T-helper 1 cell (primary cell): ENCODE data around the gene CRAT.

Experiments
- DNase-seq, 5 donors: peaks; one replicate each; pipeline ENCODE4 v3.0.0-alpha.2; 2012 to 2020

The CRAT gene

DNA sequence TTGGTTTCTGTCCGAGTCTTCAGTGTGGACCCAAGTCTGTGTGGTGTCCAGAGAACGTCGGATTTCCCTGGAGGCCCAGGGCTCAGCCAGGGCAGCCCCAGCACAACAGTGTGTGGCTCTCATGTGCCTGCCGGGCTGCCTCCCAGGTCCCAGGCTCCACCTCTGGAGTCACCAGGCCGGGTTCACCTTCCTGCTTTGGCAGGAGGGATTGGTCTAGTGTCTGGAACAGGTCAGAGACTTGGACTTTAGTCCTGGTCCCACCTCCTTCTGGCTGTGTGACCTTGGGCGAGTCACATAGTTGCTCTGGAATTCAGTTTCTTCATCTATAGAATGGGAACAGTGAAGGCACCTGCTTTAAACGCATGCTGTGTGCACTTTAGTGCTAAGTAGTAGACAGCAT is 26.5 kb downstream of the CRAT start:
- no peak for DNase-seq

- DNase-seq: no peak
Measured at GRCh38 chr9:129081388-129081904, 29.1 kb downstream of the CRAT start.

DNA sequence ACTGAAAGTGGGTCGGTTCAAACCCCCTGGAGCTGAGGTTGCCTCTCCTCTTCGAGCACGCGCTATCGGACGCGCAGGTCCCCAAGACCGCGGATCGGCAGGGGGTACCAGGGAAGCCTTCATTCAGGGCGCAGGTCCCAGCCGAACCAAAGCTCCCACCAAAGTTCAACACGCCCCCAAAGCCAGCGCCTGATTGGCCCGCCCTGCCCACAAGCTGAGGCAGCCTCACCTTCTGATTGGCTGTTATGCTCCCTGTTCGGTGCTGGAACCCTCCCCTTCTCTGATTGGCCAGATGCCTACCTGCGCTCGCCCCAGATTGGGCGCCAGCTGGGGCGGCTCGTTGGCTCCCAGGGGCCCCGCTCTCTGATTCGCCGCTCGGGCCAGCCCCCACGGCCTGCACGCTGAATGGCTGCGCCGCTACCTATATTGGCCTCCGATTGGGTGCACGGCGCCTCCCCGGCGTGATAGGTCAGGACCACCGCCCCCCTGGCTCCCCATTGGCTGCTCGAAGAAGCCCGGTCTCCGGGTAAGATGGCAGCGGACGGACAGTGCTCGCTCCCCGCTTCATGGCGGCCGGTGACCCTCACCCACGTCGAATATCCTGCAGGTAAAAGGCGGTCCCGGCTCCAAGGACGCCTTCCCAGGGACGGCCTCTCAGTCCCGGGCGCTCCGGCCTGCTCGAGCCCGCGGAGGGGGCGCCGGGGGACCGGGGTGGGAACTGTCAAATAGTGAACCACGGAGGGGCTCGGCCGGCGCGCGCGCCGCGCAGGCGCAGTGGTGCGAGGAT is 29.8 kb downstream of the CRAT start, which contains the start of gene DOLPP1:
Gene DOLPP1, plus strand, starts transcription at position 511 of the 787 bp plus-strand sequence. Its CDS starts 21 bp downstream, at position 532.
- peak; percentile 97 to 99 (median 98) for DNase-seq

DNA sequence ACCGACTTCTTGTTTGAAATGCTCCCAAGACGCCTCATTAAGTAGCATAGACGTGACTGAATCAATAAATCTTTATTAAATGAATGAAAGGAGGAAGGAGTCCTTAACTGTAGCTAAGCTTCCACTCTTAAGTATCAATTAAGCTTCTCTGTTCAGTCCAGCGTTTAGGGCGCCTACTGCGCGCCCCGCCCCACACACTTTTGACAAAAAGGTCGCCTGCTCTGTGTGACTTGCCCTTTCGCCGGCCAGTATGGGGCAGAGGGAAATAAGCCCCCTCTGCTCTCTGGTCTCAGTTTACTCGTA is 30.3 kb downstream of the CRAT start:
- DNase-seq: no peak

GRCh38 chr9:129079829-129080228 is 30.8 kb downstream of the CRAT start:
- DNase-seq: no peak

DNA sequence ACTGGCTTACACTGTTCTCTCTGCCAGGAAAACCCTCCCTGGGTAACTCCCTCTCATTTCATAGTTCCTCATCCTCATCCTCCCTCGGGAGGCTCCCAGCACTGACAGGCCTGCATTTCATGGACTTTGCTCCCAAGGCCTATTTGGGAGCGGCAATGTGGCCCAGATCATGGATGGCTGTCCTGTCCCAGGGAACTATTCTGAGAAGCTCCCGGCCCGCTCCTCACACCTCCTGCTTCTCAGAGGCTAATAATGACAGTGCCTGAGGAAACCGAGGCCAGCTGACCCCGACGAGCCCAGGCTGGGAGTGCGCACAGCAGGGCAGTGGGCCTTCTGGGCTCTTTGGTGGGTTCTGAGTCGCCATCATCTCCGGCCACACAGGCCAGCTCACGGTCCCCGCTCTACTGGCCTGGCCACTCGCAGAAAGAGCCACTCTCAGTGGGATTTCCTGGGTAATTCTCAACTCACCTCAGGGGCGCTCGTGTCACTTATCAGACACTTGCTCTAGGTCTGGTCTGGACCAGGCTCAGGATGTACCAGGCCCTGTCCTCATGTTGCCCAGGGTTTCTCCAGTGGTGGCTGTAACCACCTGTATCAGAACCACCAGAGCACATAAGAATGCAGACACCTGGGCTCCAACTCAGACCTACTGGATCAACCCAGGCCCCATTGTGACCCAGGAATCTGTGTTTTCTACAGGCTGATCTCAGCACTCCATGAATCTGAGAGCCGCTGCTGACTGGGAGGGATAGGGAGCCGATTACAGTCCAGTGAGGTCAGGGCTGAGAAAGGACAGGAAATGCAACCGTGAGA is 31.7 kb downstream of the CRAT start:
- no peak for DNase-seq

DNA sequence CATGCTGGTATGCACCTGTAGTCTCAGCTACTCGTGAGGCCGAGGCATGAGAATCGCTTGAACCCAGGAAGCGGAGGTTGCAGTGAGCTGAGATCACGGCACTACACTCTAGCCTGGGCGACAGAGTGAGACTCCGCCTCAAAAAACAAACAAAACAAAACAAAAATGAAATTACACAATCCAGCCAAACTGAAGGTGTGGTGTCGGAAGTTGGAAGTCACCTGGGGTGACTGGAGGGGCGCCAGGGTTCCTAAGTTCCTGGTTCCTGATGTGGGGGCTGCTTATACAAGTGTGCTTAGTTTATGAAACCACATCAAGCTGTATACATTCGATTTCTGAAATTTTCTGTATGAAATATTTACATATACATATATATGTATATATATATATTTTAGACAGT is 33.4 kb downstream of the CRAT start:
- no peak for DNase-seq

- DNase-seq: no peak
Measured at GRCh38 chr9:129076640-129077037, 34.0 kb downstream of the CRAT start.

DNA sequence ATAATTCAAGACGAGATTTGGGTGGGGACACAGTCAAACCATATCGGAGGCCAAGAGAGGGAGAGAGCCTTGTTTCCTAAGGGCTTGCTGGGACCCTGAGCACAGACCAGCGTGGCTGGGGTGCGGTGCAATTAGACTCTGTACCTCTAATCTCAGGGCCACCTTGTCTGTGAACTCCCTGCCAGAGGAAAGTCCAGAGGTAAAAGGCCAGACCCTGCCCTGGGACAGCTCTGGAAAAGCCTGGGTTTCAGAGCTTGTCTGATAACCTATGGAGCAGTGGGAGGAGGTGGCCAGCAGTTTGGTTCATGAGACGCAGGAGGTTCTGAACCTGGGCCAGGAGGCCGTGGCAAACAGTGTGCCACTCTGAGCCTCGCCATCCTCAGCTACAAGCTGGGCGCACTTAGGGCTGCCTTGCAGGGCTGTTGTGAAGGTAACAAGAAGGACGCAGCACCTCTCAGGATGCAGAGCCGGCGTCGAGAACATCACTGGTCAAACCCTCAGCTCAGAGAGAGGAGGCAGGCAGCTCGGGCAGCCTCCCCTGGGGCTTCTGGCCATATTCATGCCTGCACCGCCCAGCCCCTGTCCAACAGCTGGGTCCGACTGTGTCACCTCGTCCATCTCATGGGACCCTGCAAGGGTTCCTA is 34.5 kb downstream of the CRAT start:
- DNase-seq: no peak

DNA sequence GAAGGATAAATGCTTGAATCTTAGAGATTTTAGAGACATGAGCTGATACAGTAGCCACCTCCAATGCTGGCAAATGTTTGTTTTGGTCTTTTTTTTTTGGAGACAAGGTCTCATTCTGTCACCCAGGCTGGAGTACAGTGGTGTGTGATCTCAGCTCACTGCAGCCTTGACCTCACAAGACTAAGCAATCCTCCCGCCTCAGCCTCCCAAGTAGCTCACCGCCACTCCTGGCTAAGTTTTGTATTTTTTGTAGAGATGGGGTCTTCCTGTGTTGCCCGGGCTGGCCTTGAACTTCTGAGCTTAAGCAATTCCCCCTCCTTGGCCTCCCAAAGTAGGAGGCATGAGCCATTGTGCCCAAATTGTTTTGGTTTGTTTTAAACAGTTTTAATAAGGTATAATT is 36.5 kb downstream of the CRAT start:
- no peak for DNase-seq

GRCh38 chr9:129073404-129073803 is 37.2 kb downstream of the CRAT start:
- DNase-seq: no peak

GRCh38 chr9:129072171-129072570 is 38.4 kb downstream of the CRAT start:
- DNase-seq: no peak

GRCh38 chr9:129071526-129072126 is 39.0 kb downstream of the CRAT start:
- peak in 2 of 5 donors; percentile 8 to 17 for DNase-seq

DNA sequence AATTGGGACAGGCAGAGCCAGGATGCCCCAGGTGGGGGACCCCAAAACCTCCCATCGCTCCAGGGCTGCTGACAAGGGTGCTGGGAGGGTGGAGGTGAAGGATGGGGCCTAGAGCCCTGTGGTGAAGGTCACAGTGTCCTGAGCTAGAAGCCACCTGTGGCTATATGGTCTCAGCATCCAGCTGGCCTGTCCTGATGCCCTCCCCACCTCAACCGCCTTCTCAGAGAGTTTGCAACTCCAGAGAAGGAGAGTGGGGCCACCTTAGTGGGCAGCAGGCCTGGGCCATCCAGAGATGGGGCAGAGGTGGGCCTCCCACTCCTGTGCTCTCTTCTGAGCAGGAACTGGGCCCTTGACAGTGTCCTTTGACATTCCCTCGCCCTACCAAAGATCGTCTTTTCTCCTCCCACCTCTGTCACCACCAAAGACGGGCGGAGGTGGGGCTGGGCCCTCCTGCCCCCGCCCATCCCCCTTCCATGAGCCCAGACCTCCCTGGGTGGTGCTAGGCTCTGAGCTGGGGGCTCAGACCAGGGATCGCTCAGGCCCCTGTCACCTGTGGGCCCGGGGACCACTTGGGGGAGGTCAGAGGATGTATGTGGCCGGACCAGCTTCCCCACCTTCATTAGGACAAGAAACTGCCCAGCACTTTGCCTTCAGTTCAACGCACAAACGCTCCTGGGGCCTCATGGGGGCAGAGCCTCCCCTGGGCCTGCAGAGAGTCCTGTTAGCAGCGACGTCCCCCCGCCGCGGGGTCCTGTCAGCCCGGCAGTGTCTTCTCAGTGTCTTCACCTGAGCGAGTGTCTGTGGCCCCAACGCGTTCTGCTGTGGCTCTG is 39.7 kb downstream of the CRAT start:
- DNase-seq: no peak

DNA sequence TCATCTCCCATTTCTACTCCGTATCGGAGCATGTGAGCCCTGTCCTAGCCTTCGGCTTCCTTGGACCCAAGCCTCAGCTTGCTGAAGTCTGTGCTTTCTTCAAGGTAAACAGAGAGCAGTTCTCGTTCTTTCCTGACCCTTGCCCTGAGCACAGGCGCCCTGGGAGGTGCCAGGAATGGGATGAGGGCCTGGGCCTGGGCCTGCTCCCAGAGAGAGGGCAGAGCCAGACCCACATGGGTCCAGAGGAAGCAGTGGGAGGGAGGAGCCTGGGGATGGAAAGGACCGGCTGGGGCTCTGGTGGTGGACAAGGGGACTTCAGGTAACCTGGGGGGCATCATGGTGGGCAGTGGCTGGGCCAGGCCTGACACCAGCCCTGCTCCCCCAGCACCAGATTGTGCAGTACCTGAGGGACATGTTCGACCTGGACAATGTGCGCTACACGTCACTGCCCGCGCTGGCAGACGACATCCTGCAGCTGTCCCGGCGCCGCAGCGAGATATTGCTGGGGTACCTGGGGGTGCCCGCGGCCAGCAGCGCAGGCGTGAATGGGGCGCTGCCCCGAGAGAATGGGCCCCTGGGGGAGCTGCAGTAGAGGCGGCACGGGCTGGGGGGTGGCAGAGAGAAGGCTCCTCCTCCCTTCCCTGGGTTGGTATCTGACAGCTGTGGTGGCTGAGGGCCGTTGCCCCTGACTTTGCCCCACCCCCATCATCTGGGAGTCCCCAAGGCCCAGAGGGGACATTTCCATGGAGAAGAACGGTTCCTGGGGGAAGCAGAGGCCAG is 40.5 kb downstream of the CRAT start:
- no peak for DNase-seq

- peak; percentile 22 to 49 (median 39) for DNase-seq
Measured at GRCh38 chr9:129068990-129069861, 41.4 kb downstream of the CRAT start.

DNA sequence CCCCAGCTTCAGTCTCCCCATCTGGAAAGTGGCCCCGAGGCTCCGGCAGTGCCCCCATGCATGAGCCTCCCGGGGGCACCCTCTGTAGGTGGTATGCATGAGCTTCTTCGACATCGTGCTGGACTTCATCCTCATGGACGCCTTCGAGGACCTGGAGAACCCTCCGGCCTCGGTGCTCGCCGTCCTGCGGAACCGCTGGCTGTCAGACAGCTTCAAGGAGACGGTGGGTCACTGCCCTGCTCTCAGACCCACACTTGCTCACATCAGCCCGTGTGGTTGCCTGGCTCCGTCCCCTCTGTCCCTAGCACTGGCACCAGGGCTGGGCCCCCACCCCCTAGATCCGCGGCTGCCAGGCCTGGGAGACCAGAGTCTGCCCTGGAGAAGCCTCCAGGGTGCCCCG is 42.5 kb downstream of the CRAT start:
- no peak for DNase-seq

DNA sequence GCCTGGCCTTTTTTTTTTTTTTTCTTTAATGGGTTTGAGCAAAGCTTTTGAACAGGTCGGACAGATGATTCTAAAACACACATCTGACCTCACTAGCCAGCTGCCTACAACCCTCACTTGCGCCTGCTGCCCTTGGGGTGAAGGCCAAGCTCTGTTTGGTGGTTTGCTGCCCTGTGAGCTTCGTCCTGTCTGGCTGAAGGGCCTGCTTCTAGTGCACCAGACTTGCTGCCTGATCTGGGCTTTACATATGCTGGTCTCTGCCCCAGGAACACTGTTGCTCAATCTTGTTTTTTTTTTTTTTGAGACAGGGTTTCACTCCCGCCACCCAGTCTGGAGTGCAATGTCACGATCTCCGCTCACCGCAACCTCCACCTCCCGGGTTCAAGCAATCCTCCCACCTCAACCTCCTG is 46.1 kb downstream of the CRAT start:
- DNase-seq: no peak

GRCh38 chr9:129063061-129063460 is 47.5 kb downstream of the CRAT start:
- no peak for DNase-seq

GRCh38 chr9:129060991-129061390 is 49.6 kb downstream of the CRAT start:
- no peak for DNase-seq
